HepG2 (cell line): ENCODE results near the gene CEBPB. TPM values are rescaled to one million over a fixed set of nuclear protein-coding genes. Genes with fewer than 3 reads are reported as not detected.
A peak's percentile ranks its signal among the peaks of the same experiment; 100 is the strongest.

Experiments
- BRD4 ChIP-seq: sonication (generic); formaldehyde crosslinking; IDR thresholded peaks from 2 replicates; pipeline ENCODE4 v1.4.0; 2020; ENCODE audit warnings: missing genetic modification reagents
- CC2D1A ChIP-seq: sonication (generic); formaldehyde crosslinking; IDR thresholded peaks from 2 replicates; pipeline ENCODE4 v1.8.1; 2023; ENCODE audit warnings: mild to moderate bottlenecking, missing genetic modification reagents
- IRX3 ChIP-seq: sonication (generic); formaldehyde crosslinking; IDR thresholded peaks from 2 replicates; pipeline ENCODE4 v1.8.1; 2023; ENCODE audit warnings: mild to moderate bottlenecking, low read depth, missing genetic modification reagents, borderline replicate concordance
- JUNB ChIP-seq: sonication (generic); formaldehyde crosslinking; IDR thresholded peaks from 2 replicates; pipeline ENCODE4 v1.8.0; 2022; ENCODE audit warnings: missing genetic modification reagents, mild to moderate bottlenecking, borderline replicate concordance
- MTA3 ChIP-seq: sonication (generic); formaldehyde crosslinking; IDR thresholded peaks from 2 replicates; pipeline ENCODE4 v1.4.0; 2020; ENCODE audit warnings: missing genetic modification reagents
- NR1H2 ChIP-seq: sonication (generic); formaldehyde crosslinking; IDR thresholded peaks from 2 replicates; pipeline ENCODE4 v1.8.1; 2022; ENCODE audit warnings: low read depth, missing genetic modification reagents, borderline replicate concordance
- NR3C1 ChIP-seq: sonication (generic); formaldehyde crosslinking; IDR thresholded peaks from 2 replicates; pipeline ENCODE4 v1.4.0; 2020; ENCODE audit warnings: missing genetic modification reagents
- PCBP2 ChIP-seq: fragments of 200-400 bp; formaldehyde crosslinking; optimal IDR thresholded peaks from 2 replicates; pipeline ENCODE3; 2018; ENCODE audit warnings: low read length, low read depth; ENCODE audit not compliant: poor library complexity, severe bottlenecking
- POGZ ChIP-seq: sonication (generic); formaldehyde crosslinking; IDR thresholded peaks from 2 replicates; pipeline ENCODE4 v1.4.0; 2020; ENCODE audit warnings: mild to moderate bottlenecking, missing genetic modification reagents
- SCMH1 ChIP-seq: sonication (generic); formaldehyde crosslinking; IDR thresholded peaks from 2 replicates; pipeline ENCODE4 v1.9.0; 2021; ENCODE audit warnings: missing genetic modification reagents, mild to moderate bottlenecking, borderline replicate concordance
- SNAPC2 ChIP-seq: sonication (generic); formaldehyde crosslinking; IDR thresholded peaks from 2 replicates; pipeline ENCODE4 v1.8.1; 2022; ENCODE audit warnings: mild to moderate bottlenecking, missing genetic modification reagents
- STAT5B ChIP-seq: sonication (generic); formaldehyde crosslinking; IDR thresholded peaks from 2 replicates; pipeline ENCODE4 v1.4.0; 2020; ENCODE audit warnings: missing genetic modification reagents
- TEAD2 ChIP-seq: sonication (generic); formaldehyde crosslinking; IDR thresholded peaks from 2 replicates; pipeline ENCODE4 v1.9.0; 2021; ENCODE audit warnings: missing genetic modification reagents
- TOE1 ChIP-seq: sonication (generic); formaldehyde crosslinking; IDR thresholded peaks from 2 replicates; pipeline ENCODE4 v1.4.0; 2020; ENCODE audit warnings: mild to moderate bottlenecking, missing genetic modification reagents
- ZFP62 ChIP-seq: sonication (generic); formaldehyde crosslinking; IDR thresholded peaks from 2 replicates; pipeline ENCODE4 v1.4.0; 2020; ENCODE audit warnings: missing genetic modification reagents
- ZNF143 ChIP-seq: sonication (generic); formaldehyde crosslinking; IDR thresholded peaks from 2 replicates; pipeline ENCODE4 v1.4.0; 2020; ENCODE audit warnings: missing genetic modification reagents
- ZNF383 ChIP-seq: sonication (generic); formaldehyde crosslinking; IDR thresholded peaks from 2 replicates; pipeline ENCODE4 v1.4.0; 2020; ENCODE audit warnings: missing genetic modification reagents, mild to moderate bottlenecking, borderline replicate concordance
- ZNF7 ChIP-seq: IDR thresholded peaks from 2 replicates; pipeline ENCODE4 v1.6.1; 2016; ENCODE audit warnings: missing biosample characterization, missing genetic modification reagents
- ZNF891 ChIP-seq: sonication (generic); formaldehyde crosslinking; IDR thresholded peaks from 2 replicates; pipeline ENCODE4 v1.5.0; 2020; ENCODE audit warnings: mild to moderate bottlenecking, missing genetic modification reagents
- ZSCAN12 ChIP-seq: sonication (generic); formaldehyde crosslinking; IDR thresholded peaks from 2 replicates; pipeline ENCODE4 v1.9.0; 2021; ENCODE audit warnings: mild to moderate bottlenecking, missing genetic modification reagents
- polyA plus RNA-seq, 8 experiments: library from polyadenylated mRNA; depleted of rRNA in 3 of 8; stranded (reverse) in 7 of 8; unstranded in 1 of 8; fragments of >200 nt; fragmentation: Illumina TruSeq in 4 of 8; extraction: Trizol in 4 of 8; gene quantifications; 2 replicates each; pipeline versions ENCODE4 v1.2.1 to v1.2.3, GENCODE V29; 2011 to 2016; ENCODE audit warnings: low read depth in 4 of 8, missing spikeins in 1 of 8, mixed read lengths in 1 of 8; ENCODE audit not compliant: insufficient read depth in 1 of 8
- total RNA-seq, 5 experiments: library from RNA; depleted of rRNA; stranded (reverse); fragments of >200 nt; fragmentation: Illumina TruSeq; extraction: Trizol; gene quantifications; 2 replicates each; pipeline ENCODE4 v1.2.3, GENCODE V29; 2016; ENCODE audit warnings: low read depth in 1 of 5
- TF ChIP-seq, protein P1 (sequence below): sonication (generic); formaldehyde crosslinking; IDR thresholded peaks from 2 replicates; pipeline ENCODE4 v1.9.0; 2021; ENCODE audit warnings: missing genetic modification reagents, borderline replicate concordance
- TF ChIP-seq, protein P2 (sequence below): sonication (generic); formaldehyde crosslinking; IDR thresholded peaks from 2 replicates; pipeline ENCODE4 v1.4.0; 2020; ENCODE audit warnings: mild to moderate bottlenecking, missing genetic modification reagents
- TF ChIP-seq, protein P3 (sequence below): conservative IDR thresholded peaks from 2 replicates; pipeline ENCODE4 v1.6.1; 2018; ENCODE audit warnings: missing genetic modification reagents
- TF ChIP-seq, protein P4 (sequence below): sonication (generic); formaldehyde crosslinking; IDR thresholded peaks from 2 replicates; pipeline ENCODE4 v1.4.0; 2020; ENCODE audit warnings: mild to moderate bottlenecking, missing genetic modification reagents

CEBPB gene
- total and polyA plus RNA-seq, 2 of the 13 experiments (the other 11 are each of a cell fraction or from before 2014, with no cell fraction given), result 18.5 to 28.2 TPM

DNA sequence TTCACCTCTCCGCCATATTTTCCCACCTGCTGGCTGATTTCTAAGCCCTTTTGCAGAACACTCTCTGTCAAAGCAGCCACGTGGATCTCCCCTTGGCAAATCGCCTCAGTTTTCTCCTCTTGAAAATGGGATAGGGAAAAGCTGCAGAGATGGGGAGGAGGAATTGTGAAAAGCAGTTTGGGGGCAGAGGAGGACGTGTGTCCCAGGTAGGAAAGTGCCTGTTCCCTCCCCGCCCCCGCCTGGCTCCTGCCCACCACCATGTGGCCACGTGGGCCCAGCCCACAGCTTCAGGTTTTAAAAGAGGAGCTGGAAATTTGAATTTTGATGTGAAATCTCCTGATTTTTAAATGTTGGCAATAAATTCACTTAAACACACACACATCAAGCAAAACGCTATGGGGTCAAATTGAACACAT is 3.6 kb upstream of the CEBPB start (continued):
- TF ChIP-seq CC2D1A (no peak), JUNB (CRISPR knock-in tag) (no peak), POGZ (CRISPR knock-in tag) (no peak), ZNF891 (CRISPR knock-in tag) (no peak), MTA3 (CRISPR knock-in tag) (no peak), ZSCAN12 (CRISPR knock-in tag) (0 out of 2 replicates have a peak, but pooled peaks have one; percentile 43), NR1H2 (CRISPR knock-in tag) (no peak), TOE1 (no peak), ZNF7 (CRISPR knock-in tag) (no peak), TEAD2 (no peak), ZFP62 (CRISPR knock-in tag) (no peak), STAT5B (no peak), SCMH1 (CRISPR knock-in tag) (no peak), ZNF383 (CRISPR knock-in tag) (no peak), IRX3 (CRISPR knock-in tag) (0 out of 2 replicates have a peak, but pooled peaks have one; percentile 22), SNAPC2 (CRISPR knock-in tag) (no peak), PCBP2 (peak; percentile 1), ZNF143 (no peak), NR3C1 (CRISPR knock-in tag) (no peak), BRD4 (CRISPR knock-in tag) (no peak)
- TF ChIP-seq, protein P1, sequence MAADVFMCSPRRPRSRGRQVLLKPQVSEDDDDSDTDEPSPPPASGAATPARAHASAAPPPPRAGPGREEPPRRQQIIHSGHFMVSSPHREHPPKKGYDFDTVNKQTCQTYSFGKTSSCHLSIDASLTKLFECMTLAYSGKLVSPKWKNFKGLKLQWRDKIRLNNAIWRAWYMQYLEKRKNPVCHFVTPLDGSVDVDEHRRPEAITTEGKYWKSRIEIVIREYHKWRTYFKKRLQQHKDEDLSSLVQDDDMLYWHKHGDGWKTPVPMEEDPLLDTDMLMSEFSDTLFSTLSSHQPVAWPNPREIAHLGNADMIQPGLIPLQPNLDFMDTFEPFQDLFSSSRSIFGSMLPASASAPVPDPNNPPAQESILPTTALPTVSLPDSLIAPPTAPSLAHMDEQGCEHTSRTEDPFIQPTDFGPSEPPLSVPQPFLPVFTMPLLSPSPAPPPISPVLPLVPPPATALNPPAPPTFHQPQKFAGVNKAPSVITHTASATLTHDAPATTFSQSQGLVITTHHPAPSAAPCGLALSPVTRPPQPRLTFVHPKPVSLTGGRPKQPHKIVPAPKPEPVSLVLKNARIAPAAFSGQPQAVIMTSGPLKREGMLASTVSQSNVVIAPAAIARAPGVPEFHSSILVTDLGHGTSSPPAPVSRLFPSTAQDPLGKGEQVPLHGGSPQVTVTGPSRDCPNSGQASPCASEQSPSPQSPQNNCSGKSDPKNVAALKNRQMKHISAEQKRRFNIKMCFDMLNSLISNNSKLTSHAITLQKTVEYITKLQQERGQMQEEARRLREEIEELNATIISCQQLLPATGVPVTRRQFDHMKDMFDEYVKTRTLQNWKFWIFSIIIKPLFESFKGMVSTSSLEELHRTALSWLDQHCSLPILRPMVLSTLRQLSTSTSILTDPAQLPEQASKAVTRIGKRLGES (CRISPR knock-in tag), result no peak
- TF ChIP-seq, protein P2, sequence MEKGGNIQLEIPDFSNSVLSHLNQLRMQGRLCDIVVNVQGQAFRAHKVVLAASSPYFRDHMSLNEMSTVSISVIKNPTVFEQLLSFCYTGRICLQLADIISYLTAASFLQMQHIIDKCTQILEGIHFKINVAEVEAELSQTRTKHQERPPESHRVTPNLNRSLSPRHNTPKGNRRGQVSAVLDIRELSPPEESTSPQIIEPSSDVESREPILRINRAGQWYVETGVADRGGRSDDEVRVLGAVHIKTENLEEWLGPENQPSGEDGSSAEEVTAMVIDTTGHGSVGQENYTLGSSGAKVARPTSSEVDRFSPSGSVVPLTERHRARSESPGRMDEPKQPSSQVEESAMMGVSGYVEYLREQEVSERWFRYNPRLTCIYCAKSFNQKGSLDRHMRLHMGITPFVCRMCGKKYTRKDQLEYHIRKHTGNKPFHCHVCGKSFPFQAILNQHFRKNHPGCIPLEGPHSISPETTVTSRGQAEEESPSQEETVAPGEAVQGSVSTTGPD (CRISPR knock-in tag), result no peak
- TF ChIP-seq, protein P3, sequence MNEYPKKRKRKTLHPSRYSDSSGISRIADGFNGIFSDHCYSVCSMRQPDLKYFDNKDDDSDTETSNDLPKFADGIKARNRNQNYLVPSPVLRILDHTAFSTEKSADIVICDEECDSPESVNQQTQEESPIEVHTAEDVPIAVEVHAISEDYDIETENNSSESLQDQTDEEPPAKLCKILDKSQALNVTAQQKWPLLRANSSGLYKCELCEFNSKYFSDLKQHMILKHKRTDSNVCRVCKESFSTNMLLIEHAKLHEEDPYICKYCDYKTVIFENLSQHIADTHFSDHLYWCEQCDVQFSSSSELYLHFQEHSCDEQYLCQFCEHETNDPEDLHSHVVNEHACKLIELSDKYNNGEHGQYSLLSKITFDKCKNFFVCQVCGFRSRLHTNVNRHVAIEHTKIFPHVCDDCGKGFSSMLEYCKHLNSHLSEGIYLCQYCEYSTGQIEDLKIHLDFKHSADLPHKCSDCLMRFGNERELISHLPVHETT, result no peak
- TF ChIP-seq, protein P4, sequence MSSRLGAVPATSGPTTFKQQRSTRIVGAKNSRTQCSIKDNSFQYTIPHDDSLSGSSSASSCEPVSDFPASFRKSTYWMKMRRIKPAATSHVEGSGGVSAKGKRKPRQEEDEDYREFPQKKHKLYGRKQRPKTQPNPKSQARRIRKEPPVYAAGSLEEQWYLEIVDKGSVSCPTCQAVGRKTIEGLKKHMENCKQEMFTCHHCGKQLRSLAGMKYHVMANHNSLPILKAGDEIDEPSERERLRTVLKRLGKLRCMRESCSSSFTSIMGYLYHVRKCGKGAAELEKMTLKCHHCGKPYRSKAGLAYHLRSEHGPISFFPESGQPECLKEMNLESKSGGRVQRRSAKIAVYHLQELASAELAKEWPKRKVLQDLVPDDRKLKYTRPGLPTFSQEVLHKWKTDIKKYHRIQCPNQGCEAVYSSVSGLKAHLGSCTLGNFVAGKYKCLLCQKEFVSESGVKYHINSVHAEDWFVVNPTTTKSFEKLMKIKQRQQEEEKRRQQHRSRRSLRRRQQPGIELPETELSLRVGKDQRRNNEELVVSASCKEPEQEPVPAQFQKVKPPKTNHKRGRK (CRISPR knock-in tag), result no peak
